ENCODE results near the gene CHN2.

The CHN2 gene

DNA sequence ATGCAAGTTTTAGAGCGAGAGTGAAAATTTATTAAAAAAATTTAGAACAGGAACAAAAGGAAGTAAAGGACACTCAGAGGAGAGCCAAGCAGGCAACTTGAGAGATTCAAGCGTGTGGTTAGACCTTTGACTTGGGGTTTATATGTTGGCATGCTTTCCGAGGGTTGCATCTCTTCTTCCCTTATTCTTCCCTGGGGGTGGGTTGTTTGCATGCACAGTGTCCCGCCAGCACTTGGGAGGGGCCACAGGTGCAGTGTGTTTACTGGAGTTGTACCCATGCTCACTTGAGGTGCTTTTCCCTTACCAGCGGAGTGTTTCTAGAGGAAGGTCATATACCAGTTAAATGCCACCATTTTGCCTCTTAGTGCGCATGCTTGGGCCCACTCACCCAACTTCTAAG, 96.3 kb downstream of the CHN2 start:
- Histone ChIP-seq H3K9me2 (replicated peaks; ENCODE audit: insufficient read depth, low read length) (no peaks in the 10 kb centered on the region), H3F3A (ENCODE audit: insufficient read depth) (peaks cover 8% of the 10 kb centered on the region; the same call in 1 of the 2 replicates), H3K27ac (ENCODE audit: low read depth, low read length) (peak overlapping the region; percentile 58; the same call in 1 of the 2 replicates), H3K9me3 (ENCODE audit: insufficient read depth, low read length) (no peaks in the 10 kb centered on the region), H3K27me3 (ENCODE audit: low read length) (no peaks in the 10 kb centered on the region), H3K4me2 (ENCODE audit: low read depth, low read length, poor library complexity, severe bottlenecking) (peak overlapping the region; percentile 21), H4K20me1 (ENCODE audit: low read depth, low read length) (no peaks in the 10 kb centered on the region), H3K79me2 (ENCODE audit: insufficient read depth, low read length) (no peaks in the 10 kb centered on the region), H3K9ac (ENCODE audit: low read length) (no peak overlapping the region), H3K4me3 (ENCODE audit: insufficient read depth, low read length, poor library complexity, severe bottlenecking) (no peak overlapping the region), H2AFZ (ENCODE audit: low read depth, low read length, severe bottlenecking) (no peak overlapping the region), H3K36me3 (ENCODE audit: low read length) (no peaks in the 10 kb centered on the region)
- no peak for TF ChIP-seq EZH2phosphoT487 (conservative IDR thresholded peaks at IDR 0.05; ENCODE audit: low read length)
- TF ChIP-seq, protein P1, sequence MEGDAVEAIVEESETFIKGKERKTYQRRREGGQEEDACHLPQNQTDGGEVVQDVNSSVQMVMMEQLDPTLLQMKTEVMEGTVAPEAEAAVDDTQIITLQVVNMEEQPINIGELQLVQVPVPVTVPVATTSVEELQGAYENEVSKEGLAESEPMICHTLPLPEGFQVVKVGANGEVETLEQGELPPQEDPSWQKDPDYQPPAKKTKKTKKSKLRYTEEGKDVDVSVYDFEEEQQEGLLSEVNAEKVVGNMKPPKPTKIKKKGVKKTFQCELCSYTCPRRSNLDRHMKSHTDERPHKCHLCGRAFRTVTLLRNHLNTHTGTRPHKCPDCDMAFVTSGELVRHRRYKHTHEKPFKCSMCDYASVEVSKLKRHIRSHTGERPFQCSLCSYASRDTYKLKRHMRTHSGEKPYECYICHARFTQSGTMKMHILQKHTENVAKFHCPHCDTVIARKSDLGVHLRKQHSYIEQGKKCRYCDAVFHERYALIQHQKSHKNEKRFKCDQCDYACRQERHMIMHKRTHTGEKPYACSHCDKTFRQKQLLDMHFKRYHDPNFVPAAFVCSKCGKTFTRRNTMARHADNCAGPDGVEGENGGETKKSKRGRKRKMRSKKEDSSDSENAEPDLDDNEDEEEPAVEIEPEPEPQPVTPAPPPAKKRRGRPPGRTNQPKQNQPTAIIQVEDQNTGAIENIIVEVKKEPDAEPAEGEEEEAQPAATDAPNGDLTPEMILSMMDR (IDR thresholded peaks at IDR 0.05; ENCODE audit: insufficient read depth, low read length, poor library complexity, severe bottlenecking), result no peak

DNA sequence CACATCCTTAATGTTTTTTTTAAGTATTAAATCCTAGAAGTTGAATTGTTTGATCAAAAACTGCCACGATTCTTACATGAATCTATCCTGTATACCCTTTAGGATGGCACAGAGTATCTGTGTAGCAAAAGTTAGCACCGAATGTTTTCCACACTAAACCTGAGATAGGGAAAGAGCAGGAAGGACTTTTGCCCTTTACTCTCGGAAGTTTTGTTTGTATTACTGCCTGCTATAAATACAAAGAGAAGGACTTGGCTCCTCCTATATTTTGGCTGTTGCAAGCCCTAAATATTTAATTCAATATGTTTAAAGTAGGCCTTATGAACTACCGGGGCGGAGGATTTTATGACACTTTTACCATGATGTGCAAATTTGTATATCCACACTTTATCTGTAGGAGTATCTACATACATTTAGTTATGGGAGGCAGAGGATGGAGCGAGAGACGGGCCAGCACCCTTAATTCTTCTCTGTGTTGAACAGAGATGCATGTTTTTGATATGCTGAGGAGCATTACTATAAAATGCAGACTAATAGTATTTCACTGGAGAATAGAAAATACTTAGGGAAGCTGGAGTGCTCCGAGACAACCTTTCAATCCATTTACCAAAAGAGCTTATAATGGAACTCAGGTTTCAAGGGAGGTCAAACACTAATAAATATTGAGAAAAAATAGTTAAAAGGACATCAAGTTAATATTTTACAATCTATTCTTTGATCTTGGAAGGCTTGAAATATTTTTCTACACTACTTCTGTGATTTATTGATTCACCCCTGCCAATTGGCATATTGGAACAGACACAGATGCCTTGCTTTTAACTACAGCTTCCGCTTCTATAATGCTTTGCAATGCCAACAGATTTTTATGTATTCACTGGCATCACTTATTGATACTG, 97.4 kb downstream of the CHN2 start:
- Histone ChIP-seq H4K20me1 (ENCODE audit: low read depth, low read length) (no peaks in the 10 kb centered on the region), H3K9me3 (ENCODE audit: insufficient read depth, low read length) (no peaks in the 10 kb centered on the region), H3K79me2 (ENCODE audit: insufficient read depth, low read length) (no peaks in the 10 kb centered on the region), H3K9me2 (replicated peaks; ENCODE audit: insufficient read depth, low read length) (no peaks in the 10 kb centered on the region), H2AFZ (ENCODE audit: low read depth, low read length, severe bottlenecking) (no peak overlapping the region), H3K27ac (ENCODE audit: low read depth, low read length) (no peak overlapping the region), H3K27me3 (ENCODE audit: low read length) (no peaks in the 10 kb centered on the region), H3K4me2 (ENCODE audit: low read depth, low read length, poor library complexity, severe bottlenecking) (no peak overlapping the region), H3K36me3 (ENCODE audit: low read length) (no peaks in the 10 kb centered on the region), H3F3A (ENCODE audit: insufficient read depth) (peaks cover 8% of the 10 kb centered on the region; the same call in 1 of the 2 replicates), H3K4me3 (ENCODE audit: insufficient read depth, low read length, poor library complexity, severe bottlenecking) (no peak overlapping the region), H3K9ac (ENCODE audit: low read length) (no peak overlapping the region)
- no peak for TF ChIP-seq EZH2phosphoT487 (conservative IDR thresholded peaks at IDR 0.05; ENCODE audit: low read length)
- TF ChIP-seq, protein P1 (IDR thresholded peaks at IDR 0.05; ENCODE audit: insufficient read depth, low read length, poor library complexity, severe bottlenecking), result no peak

DNA sequence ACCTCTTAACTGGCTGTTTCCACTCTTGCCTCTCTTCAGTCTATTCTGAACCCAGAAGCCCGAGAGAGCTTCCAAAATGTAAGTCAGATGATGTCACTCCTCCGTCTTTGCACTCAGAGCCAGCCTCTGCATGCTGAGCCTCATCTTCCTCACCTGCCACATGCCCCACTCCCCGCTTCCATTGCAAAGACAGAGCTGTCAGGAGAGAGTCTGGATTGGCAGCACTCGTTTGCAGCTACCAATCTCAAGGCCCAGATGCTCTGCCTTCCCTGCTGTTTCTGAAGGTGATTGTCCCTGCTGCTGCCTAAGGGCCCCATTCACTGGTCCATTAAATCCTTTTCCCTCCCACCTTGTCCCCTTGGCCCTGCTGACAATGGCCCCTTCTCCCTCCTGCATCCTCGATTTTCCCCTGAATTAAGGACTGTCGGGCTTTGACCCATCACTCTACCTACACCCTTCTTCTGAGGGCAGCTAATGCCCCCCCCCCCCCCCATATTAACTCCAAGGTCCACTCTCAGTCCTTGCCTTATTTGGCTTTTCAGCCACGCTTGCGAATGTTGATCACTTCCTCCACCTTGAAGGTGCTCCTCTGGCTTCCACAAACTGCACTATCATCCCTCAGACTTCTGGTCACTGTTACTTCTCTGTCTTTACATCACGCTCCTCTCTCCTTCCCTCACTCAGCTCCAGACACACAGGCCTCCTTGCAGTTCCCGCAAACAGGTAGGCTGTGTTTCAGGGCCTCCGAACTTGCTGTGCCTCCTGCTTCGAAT, 98.5 kb downstream of the CHN2 start:
- Histone ChIP-seq H3F3A (ENCODE audit: insufficient read depth) (peaks cover 8% of the 10 kb centered on the region; the same call in 1 of the 2 replicates), H2AFZ (ENCODE audit: low read depth, low read length, severe bottlenecking) (no peak overlapping the region), H3K9me2 (replicated peaks; ENCODE audit: insufficient read depth, low read length) (no peaks in the 10 kb centered on the region), H3K36me3 (ENCODE audit: low read length) (no peaks in the 10 kb centered on the region), H3K4me3 (ENCODE audit: insufficient read depth, low read length, poor library complexity, severe bottlenecking) (no peak overlapping the region), H4K20me1 (ENCODE audit: low read depth, low read length) (no peaks in the 10 kb centered on the region), H3K27ac (ENCODE audit: low read depth, low read length) (no peak overlapping the region), H3K9ac (ENCODE audit: low read length) (no peak overlapping the region), H3K9me3 (ENCODE audit: insufficient read depth, low read length) (no peaks in the 10 kb centered on the region), H3K27me3 (ENCODE audit: low read length) (no peaks in the 10 kb centered on the region), H3K4me2 (ENCODE audit: low read depth, low read length, poor library complexity, severe bottlenecking) (no peak overlapping the region), H3K79me2 (ENCODE audit: insufficient read depth, low read length) (no peaks in the 10 kb centered on the region)
- TF ChIP-seq, protein P1 (IDR thresholded peaks at IDR 0.05; ENCODE audit: insufficient read depth, low read length, poor library complexity, severe bottlenecking), result no peak
- no peak for TF ChIP-seq EZH2phosphoT487 (conservative IDR thresholded peaks at IDR 0.05; ENCODE audit: low read length)
